Measurements from ENCODE around the gene ARPC2.

The ARPC2 gene

GRCh38 chr2:218229239-218229638 lies 12.2 kb downstream of the ARPC2 start:
- Histone ChIP-seq H3K9ac (peak overlapping the region; percentile 7; the same call in 1 of the 2 replicates), H3K36me3 (ENCODE audit: insufficient read depth) (peaks cover 27% of the 10 kb centered on the region), H4K20me1 (ENCODE audit: insufficient read depth) (no peaks in the 10 kb centered on the region), H3K4me2 (peak overlapping the region; percentile 63), H3K27ac (peak overlapping the region; percentile 85), H3K79me2 (ENCODE audit: insufficient read depth, low read depth) (peaks cover 60% of the 10 kb centered on the region; the same call in 1 of the 2 replicates), H3K27me3 (ENCODE audit: insufficient read depth, low read depth) (no peaks in the 10 kb centered on the region), H2AFZ (ENCODE audit: low read depth) (no peak overlapping the region), H3K4me1 (ENCODE audit: low read depth, poor library complexity, severe bottlenecking) (peaks cover 59% of the 10 kb centered on the region), H3K4me3 (IDR thresholded peaks at IDR 0.05; ENCODE audit: insufficient read depth, low read depth, low read length) (no peak overlapping the region)
- no peak for TF ChIP-seq CTCF (conservative IDR thresholded peaks at IDR 0.05; ENCODE audit: low read depth, low read length)

GRCh38 chr2:218229851-218230250 lies 12.9 kb downstream of the ARPC2 start:
- TF ChIP-seq CTCF (conservative IDR thresholded peaks at IDR 0.05; ENCODE audit: low read depth, low read length), result no peak
- H4K20me1 ChIP-seq (ENCODE audit: insufficient read depth), result no peaks in the 10 kb centered on the region
- peaks cover 27% of the 10 kb centered on the region for H3K36me3 ChIP-seq (ENCODE audit: insufficient read depth)
- H3K4me2 ChIP-seq, result peak overlapping the region; percentile 63
- peaks cover 54% of the 10 kb centered on the region; the same call in 1 of the 2 replicates for H3K79me2 ChIP-seq (ENCODE audit: insufficient read depth, low read depth)
- H2AFZ ChIP-seq (ENCODE audit: low read depth), result no peak overlapping the region
- H3K27me3 ChIP-seq (ENCODE audit: insufficient read depth, low read depth), result no peaks in the 10 kb centered on the region
- peak overlapping the region; percentile 7; the same call in 1 of the 2 replicates for H3K9ac ChIP-seq
- peaks cover 54% of the 10 kb centered on the region for H3K4me1 ChIP-seq (ENCODE audit: low read depth, poor library complexity, severe bottlenecking)
- H3K4me3 ChIP-seq (IDR thresholded peaks at IDR 0.05; ENCODE audit: insufficient read depth, low read depth, low read length), result no peak overlapping the region
- peak overlapping the region; percentile 85 for H3K27ac ChIP-seq

- Histone ChIP-seq H3K4me2 (peak overlapping the region; percentile 63), H3K4me1 (ENCODE audit: low read depth, poor library complexity, severe bottlenecking) (peaks cover 54% of the 10 kb centered on the region), H3K36me3 (ENCODE audit: insufficient read depth) (peaks cover 27% of the 10 kb centered on the region), H4K20me1 (ENCODE audit: insufficient read depth) (no peaks in the 10 kb centered on the region), H3K9ac (no peak overlapping the region), H3K4me3 (IDR thresholded peaks at IDR 0.05; ENCODE audit: insufficient read depth, low read depth, low read length) (no peak overlapping the region), H3K79me2 (ENCODE audit: insufficient read depth, low read depth) (peaks cover 44% of the 10 kb centered on the region; the same call in 1 of the 2 replicates), H2AFZ (ENCODE audit: low read depth) (no peak overlapping the region), H3K27me3 (ENCODE audit: insufficient read depth, low read depth) (no peaks in the 10 kb centered on the region), H3K27ac (peak overlapping the region; percentile 85)
- peak; percentile 41; the same call in 1 of the 2 replicates for TF ChIP-seq CTCF (conservative IDR thresholded peaks at IDR 0.05; ENCODE audit: low read depth, low read length)
Observed at GRCh38 chr2:218230882-218231281, 13.9 kb downstream of the ARPC2 start.

GRCh38 chr2:218233543-218233942 lies 16.6 kb downstream of the ARPC2 start:
- Histone ChIP-seq H3K27ac (no peak overlapping the region), H3K9ac (no peak overlapping the region), H3K4me1 (ENCODE audit: low read depth, poor library complexity, severe bottlenecking) (peaks cover 32% of the 10 kb centered on the region), H3K36me3 (ENCODE audit: insufficient read depth) (peaks cover 23% of the 10 kb centered on the region), H4K20me1 (ENCODE audit: insufficient read depth) (no peaks in the 10 kb centered on the region), H2AFZ (ENCODE audit: low read depth) (no peak overlapping the region), H3K27me3 (ENCODE audit: insufficient read depth, low read depth) (no peaks in the 10 kb centered on the region), H3K4me3 (IDR thresholded peaks at IDR 0.05; ENCODE audit: insufficient read depth, low read depth, low read length) (no peak overlapping the region), H3K79me2 (ENCODE audit: insufficient read depth, low read depth) (peaks cover 25% of the 10 kb centered on the region; the same call in 1 of the 2 replicates), H3K4me2 (no peak overlapping the region)
- no peak for TF ChIP-seq CTCF (conservative IDR thresholded peaks at IDR 0.05; ENCODE audit: low read depth, low read length)
